Upper lobe of right lung (tissue), 1 donor: Measurements from ENCODE around the gene SLC1A2. TPM values are rescaled to one million over a fixed set of nuclear protein-coding genes. Genes with fewer than 3 reads are reported as not detected.

Experiments
- ATAC-seq: fragments of 200-7000 bp; cut with Tn5 transposase; one replicate; pipeline ENCODE4 v1.9.1; 2020; ENCODE audit warnings: mild to moderate bottlenecking, moderate library complexity
- DNase-seq: peaks from one replicate; pipeline ENCODE4 v3.0.0-alpha.2; 2020
- H3K27ac ChIP-seq: fragments of 200-600 bp; one replicate; pipeline ENCODE4 v1.8.0; 2022
- H3K27me3 ChIP-seq: fragments of 200-600 bp; one replicate; pipeline ENCODE4 v1.8.0; 2022; ENCODE audit warnings: mild to moderate bottlenecking
- H3K36me3 ChIP-seq: fragments of 200-600 bp; one replicate; pipeline ENCODE4 v1.8.0; 2022
- H3K4me1 ChIP-seq: fragments of 200-600 bp; one replicate; pipeline ENCODE4 v1.8.0; 2022
- H3K4me3 ChIP-seq: fragments of 200-600 bp; one replicate; pipeline ENCODE4 v1.8.0; 2022; ENCODE audit warnings: mild to moderate bottlenecking
- H3K9me3 ChIP-seq: fragments of 200-600 bp; one replicate; pipeline ENCODE4 v1.8.0; 2022
- intact Hi-C: fragments of 100-400 bp; cut with DNase I; formaldehyde crosslinking; loops from one replicate; pipeline ENCODE4 v1.11.0; 2022
- total RNA-seq: library from RNA; stranded (reverse); fragmentation: NEBNext Ultra II Directional; extraction: Animal tissue kit (Norgen Biotek cat#: 25700); gene quantifications from one replicate; pipeline ENCODE4 v1.2.1, GENCODE V29; 2021
- TF ChIP-seq, protein P1 (sequence below): fragments of 200-600 bp; IDR thresholded peaks from one replicate; pipeline ENCODE4 v1.8.0; 2022; ENCODE audit warnings: antibody characterized with exemption
- donor health status: DM: no; HTN: yes; CAD: no; lungs with severe emphysema.

Gene SLC1A2
- total RNA-seq, 1 donor from 2014 or later = 2.5 TPM

DNA sequence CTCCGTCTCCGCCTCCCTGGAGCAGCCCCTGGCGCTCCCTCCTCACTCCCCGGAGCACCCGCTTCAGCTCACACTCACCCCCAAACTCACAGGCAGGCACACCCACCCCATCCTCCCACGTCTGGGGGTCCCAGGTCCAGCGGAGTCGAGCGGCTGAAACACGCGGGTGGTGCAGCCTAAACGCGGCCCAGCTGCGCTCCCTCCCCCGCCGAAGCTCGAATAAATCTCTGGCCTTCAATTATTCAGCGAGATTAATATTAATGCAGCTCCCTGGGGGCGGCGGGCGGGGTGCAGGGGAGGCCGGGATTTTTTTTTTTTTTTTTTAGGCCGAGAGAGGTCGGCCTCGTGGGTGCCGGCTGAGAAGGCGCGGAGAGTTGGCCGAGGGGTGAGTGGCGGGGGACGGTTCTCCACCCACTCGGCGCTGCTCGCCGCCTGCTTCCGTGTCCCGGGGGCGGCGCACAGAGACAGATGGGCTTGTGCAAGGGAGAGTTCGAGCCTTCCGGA lies 524 bp upstream of the SLC1A2 start:
- peaks cover 12% of the 10 kb centered on the region for H3K4me1 ChIP-seq
- intact Hi-C loops = no loop called here
- H3K4me3 ChIP-seq = peak overlapping the region; percentile 46
- peak; percentile 61 for DNase-seq
- peak; percentile 47 for ATAC-seq
- no peaks in the 10 kb centered on the region for H3K9me3 ChIP-seq
- no peaks in the 10 kb centered on the region for H3K36me3 ChIP-seq
- TF ChIP-seq, protein P1, sequence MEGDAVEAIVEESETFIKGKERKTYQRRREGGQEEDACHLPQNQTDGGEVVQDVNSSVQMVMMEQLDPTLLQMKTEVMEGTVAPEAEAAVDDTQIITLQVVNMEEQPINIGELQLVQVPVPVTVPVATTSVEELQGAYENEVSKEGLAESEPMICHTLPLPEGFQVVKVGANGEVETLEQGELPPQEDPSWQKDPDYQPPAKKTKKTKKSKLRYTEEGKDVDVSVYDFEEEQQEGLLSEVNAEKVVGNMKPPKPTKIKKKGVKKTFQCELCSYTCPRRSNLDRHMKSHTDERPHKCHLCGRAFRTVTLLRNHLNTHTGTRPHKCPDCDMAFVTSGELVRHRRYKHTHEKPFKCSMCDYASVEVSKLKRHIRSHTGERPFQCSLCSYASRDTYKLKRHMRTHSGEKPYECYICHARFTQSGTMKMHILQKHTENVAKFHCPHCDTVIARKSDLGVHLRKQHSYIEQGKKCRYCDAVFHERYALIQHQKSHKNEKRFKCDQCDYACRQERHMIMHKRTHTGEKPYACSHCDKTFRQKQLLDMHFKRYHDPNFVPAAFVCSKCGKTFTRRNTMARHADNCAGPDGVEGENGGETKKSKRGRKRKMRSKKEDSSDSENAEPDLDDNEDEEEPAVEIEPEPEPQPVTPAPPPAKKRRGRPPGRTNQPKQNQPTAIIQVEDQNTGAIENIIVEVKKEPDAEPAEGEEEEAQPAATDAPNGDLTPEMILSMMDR = no peak
- peaks cover 61% of the 10 kb centered on the region for H3K27me3 ChIP-seq
- H3K27ac ChIP-seq = no peak overlapping the region

DNA sequence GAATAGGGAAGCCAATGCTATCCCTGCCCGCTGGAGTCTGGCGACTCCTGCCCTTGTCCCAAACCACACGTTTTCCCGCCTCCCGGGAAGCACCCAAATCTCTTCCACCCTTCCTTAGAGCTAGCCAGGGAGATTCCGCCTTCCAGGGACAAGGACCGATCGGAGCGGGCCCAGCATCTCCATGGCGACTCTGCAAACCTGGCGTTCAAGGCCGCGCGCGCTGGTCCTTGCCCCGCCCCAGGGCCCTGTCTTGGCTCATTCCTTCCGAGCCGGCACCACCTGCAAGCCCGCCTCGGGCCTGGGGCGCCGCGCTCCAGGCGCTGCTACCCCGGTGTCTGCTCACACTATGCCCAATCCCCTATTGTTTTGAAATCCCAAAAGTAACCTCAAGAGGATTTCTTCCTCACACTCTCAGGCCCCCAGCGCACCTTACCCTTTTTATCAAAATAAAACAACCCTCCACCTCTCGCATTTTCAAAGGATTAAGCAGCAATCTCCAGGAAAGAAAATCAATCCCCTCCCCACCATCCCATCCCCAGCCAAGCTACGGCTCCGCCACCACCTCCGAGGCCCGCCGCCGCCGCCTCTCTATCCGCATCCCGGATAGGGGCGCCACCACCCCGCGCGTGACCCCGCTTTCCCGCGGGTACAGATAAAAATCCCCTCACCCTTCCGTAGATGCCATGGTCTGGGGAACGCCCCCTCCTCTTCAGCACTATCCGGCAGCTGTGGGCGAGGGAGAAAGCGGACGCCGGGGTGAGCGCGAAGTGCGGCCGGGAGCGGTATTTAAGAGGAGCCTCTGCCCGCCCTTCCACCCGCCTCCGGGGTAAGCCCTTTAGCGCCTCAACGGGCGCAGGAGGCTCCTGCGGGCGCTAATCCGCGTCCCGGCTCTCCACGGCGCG lies 825 bp downstream of the SLC1A2 start:
- peak; percentile 58 for ATAC-seq
- DNase-seq = peak; percentile 70
- H3K27me3 ChIP-seq = peaks cover 54% of the 10 kb centered on the region
- H3K36me3 ChIP-seq = no peaks in the 10 kb centered on the region
- no peak overlapping the region for H3K27ac ChIP-seq
- intact Hi-C loops = no loop called here
- peaks cover 12% of the 10 kb centered on the region for H3K4me1 ChIP-seq
- H3K4me3 ChIP-seq = peak overlapping the region; percentile 46
- TF ChIP-seq, protein P1 = no peak
- H3K9me3 ChIP-seq = no peaks in the 10 kb centered on the region

DNA sequence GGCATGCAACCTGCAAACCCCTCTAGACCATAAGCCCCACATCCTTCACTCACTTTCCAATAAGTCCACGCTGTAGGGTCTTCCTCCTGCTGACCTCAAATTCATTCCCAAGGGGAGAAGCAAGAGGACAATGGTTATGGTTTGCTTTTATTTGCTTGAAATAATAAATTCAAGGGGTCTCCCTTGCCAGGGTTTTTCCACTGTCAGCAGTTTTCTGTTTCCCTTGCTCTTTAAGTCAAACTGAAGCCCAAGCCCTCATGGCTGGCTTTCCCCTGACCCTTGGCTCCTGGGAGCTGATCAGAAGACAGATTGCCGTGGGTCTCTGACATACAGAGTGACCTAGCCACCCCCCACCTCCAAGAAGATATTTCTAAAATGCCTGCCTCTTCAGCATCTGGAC lies 3.9 kb downstream of the SLC1A2 start:
- Histone ChIP-seq H3K27me3 (peaks cover 38% of the 10 kb centered on the region), H3K27ac (no peak overlapping the region), H3K4me1 (peaks cover 10% of the 10 kb centered on the region), H3K9me3 (no peaks in the 10 kb centered on the region), H3K36me3 (no peaks in the 10 kb centered on the region), H3K4me3 (no peak overlapping the region)
- DNase-seq = no peak
- no peak for ATAC-seq
- TF ChIP-seq, protein P1 = no peak
- intact Hi-C loops = no loop called here

DNA sequence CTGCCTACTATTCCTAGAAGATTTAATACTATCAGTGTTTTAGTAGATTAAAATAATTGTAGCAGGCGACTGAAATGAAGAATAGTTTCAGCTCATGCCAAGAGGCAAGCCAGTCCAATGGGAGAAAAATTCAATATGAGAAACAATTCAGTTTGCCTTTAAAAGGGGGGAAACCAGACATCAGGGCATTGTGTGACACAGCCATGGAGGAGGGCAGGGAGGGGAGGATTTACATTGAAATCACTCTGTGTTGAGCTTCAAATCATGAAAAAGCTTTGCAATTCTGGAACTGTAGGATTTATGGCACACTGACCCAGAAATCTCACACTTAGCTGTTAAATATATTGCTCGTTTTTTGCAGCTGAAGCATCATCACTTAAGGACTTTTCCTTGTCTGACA lies 4.6 kb downstream of the SLC1A2 start:
- intact Hi-C loops = no loop called here
- TF ChIP-seq, protein P1 = no peak
- no peak overlapping the region for H3K27ac ChIP-seq
- DNase-seq = no peak
- H3K36me3 ChIP-seq = no peaks in the 10 kb centered on the region
- H3K4me1 ChIP-seq = peaks cover 3% of the 10 kb centered on the region
- no peaks in the 10 kb centered on the region for H3K9me3 ChIP-seq
- ATAC-seq = no peak
- no peak overlapping the region for H3K4me3 ChIP-seq
- peaks cover 31% of the 10 kb centered on the region for H3K27me3 ChIP-seq

DNA sequence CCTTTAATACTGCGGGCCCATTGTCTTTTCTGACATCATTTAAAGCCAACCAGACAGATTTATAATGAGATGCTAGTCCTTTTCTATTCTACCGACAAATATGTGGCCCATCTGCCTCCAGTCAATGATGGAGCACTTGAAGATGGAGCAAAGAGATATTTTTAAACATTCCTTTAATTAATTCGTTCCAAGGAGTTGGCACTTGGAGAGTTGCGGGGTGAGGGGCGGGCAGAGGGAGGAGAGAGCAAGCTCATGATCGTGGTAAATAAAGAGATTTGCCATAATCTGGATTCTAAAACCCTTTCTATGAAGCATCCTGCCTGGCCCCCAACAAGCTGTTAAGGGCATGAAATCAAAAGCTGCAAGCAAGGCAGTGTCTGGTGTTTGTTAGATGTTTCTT lies 5.0 kb downstream of the SLC1A2 start:
- Histone ChIP-seq H3K27me3 (peaks cover 28% of the 10 kb centered on the region), H3K27ac (no peak overlapping the region), H3K4me1 (no peaks in the 10 kb centered on the region), H3K4me3 (no peak overlapping the region), H3K36me3 (no peaks in the 10 kb centered on the region), H3K9me3 (no peaks in the 10 kb centered on the region)
- ATAC-seq (no peak), DNase-seq (no peak)
- TF ChIP-seq, protein P1 = no peak
- intact Hi-C loops = no loop called here
